Heart left ventricle (tissue), 16 donors: ENCODE data around the gene DSCAML1. TPM values are rescaled to one million over a fixed set of nuclear protein-coding genes. Genes with fewer than 3 reads are reported as not detected.

Source experiments
- ATAC-seq, 4 donors: fragments of 200-7000 bp; cut with Tn5 transposase; one replicate each; pipeline ENCODE4 v1.9.1; 2020 to 2022; ENCODE audit warnings: moderate library complexity in 4 of 4, mild to moderate bottlenecking in 3 of 4, moderate number of reproducible peaks in 1 of 4
- DNase-seq, 5 donors: peaks; one replicate each; pipeline ENCODE4 v3.0.0-alpha.2; 2020
- H3K27ac ChIP-seq, 12 donors: fragments of 200-600 bp; sonication (generic) in 4 of 12; one replicate each; pipeline versions ENCODE4 v1.5.0 to v1.8.0; 2016 to 2022; ENCODE audit warnings: mild to moderate bottlenecking in 2 of 12
- H3K27me3 ChIP-seq, 9 donors: fragments of 200-600 bp; sonication (generic) in 2 of 9; one replicate each; pipeline versions ENCODE4 v1.5.1 to v1.8.0; 2016 to 2022; ENCODE audit warnings: mild to moderate bottlenecking in 3 of 9
- H3K36me3 ChIP-seq, 9 donors: fragments of 200-600 bp; sonication (generic) in 2 of 9; one replicate each; pipeline versions ENCODE4 v1.5.0 to v1.8.0; 2018 to 2022; ENCODE audit warnings: mild to moderate bottlenecking in 2 of 9
- H3K4me1 ChIP-seq, 12 donors: fragments of 200-600 bp; sonication (generic) in 4 of 12; one replicate each; pipeline versions ENCODE4 v1.5.0 to v1.8.0; 2016 to 2022; ENCODE audit warnings: mild to moderate bottlenecking in 3 of 12
- H3K4me3 ChIP-seq, 12 donors: fragments of 200-600 bp; sonication (generic) in 4 of 12; one replicate each; pipeline versions ENCODE4 v1.5.0 to v1.8.0; 2017 to 2022; ENCODE audit warnings: mild to moderate bottlenecking in 9 of 12, moderate library complexity in 4 of 12
- H3K9me3 ChIP-seq, 12 donors: fragments of 200-600 bp; sonication (generic) in 4 of 12; one replicate each; pipeline versions ENCODE4 v1.5.0 to v1.8.0; 2016 to 2022; ENCODE audit warnings: mild to moderate bottlenecking in 1 of 12
- CTCF ChIP-seq, 12 donors: fragments of 200-600 bp; sonication (generic) in 4 of 12; IDR thresholded peaks; one replicate each; pipeline versions ENCODE4 v1.5.0 to v1.8.0; 2018 to 2022; ENCODE audit warnings: antibody characterized with exemption in 12 of 12, mild to moderate bottlenecking in 5 of 12
- POLR2A ChIP-seq, 2 donors: fragments of 450-650 bp; IDR thresholded peaks; one replicate each; pipeline ENCODE4 v1.6.1; 2017; ENCODE audit warnings: antibody characterized with exemption in 2 of 2, mild to moderate bottlenecking in 2 of 2, moderate library complexity in 2 of 2
- WGBS, 4 donors: extraction: QIAGEN DNeasy Blood & Tissue Kit in 2 of 4; methylation state at CpG; one replicate each; pipeline versions ENCODE4 v1.1.5 to v1.1.7; 2013 to 2018; 5-methylcytosine and 5-hydroxymethylcytosine counted together
- intact Hi-C, 10 donors: fragments of 100-400 bp; cut with DNase I; formaldehyde crosslinking; loops; one replicate each; pipeline versions ENCODE4 v1.11.1 to v1.14.2; 2022
- polyA plus RNA-seq, 2 donors: library from polyadenylated mRNA; stranded (reverse); fragments of 200-250 nt; gene quantifications; one replicate each; pipeline ENCODE4 v1.2.3, GENCODE V29; 2013
- total RNA-seq, 9 donors: library from RNA; depleted of rRNA in 2 of 9; stranded (reverse); fragments of >200 nt in 2 of 9; fragmentation: NEBNext Ultra II Directional in 3 of 9; extraction: Animal tissue kit (Norgen Biotek cat#: 25700) in 3 of 9; gene quantifications; one replicate each; pipeline versions ENCODE4 v1.1.0 to v1.2.4, GENCODE V29; 2016 to 2023
- donor health status: ischemic (EF 13 %, LVEDD 7.1; RV severe dilation, severe dysfunction).
- donor health status: healthy with polysubstance abuse.
- donor health status: DM: no; HTN: yes; CAD: no.
- donor health status: DM: no; HTN: no; CAD: no.
- donor health status: ischemic (EF 25% LVEDD 6.9; RV normal size, moderate dysfunction).
- donor health status: ischemic (EF 25% LVEDD 5.7; RV mildly dilated, moderate dysfunction).
- donor health status: healthy.
- donor health status: DM: yes; HTN: yes; CAD: no.
- donor health status: ischemic (EF 35%, LVEDD 5.7; RV mildly dilated, moderate dysfunction).
- donor health status: nonischemic (EF 11% LVEDD 7.7; RV severe dilation, severe dysfunction).
- donor health status: DM: yes; HTN: yes; CAD: no.
- donor health status: PGD.
- donor health status: ischemic (EF 29% LVEDD 5.4; RV normal size, mild dysfunction).
- donor health status: nonischemic (EF 23%, LVEDD 6.1; RV moderate dilation, normal function).

DSCAML1 gene
- total and polyA plus RNA-seq, 11 donors: 0.05 to 1.7 (median 0.76) TPM

GRCh38 chr11:117620086-117620485 is 176.9 kb downstream of the DSCAML1 start:
- Histone ChIP-seq H3K4me1 (peaks cover 0 to 17% (median 0%) of the 10 kb centered on the region in 12 donors), H3K4me3 (no peak overlapping the region), H3K27ac (peak overlapping the region in 7 of 12 donors; percentile 9 to 56 (median 41)), H3K27me3 (no peaks in the 10 kb centered on the region), H3K36me3 (no peaks in the 10 kb centered on the region), H3K9me3 (peaks cover 0 to 16% (median 7%) of the 10 kb centered on the region in 12 donors)
- WGBS, 4 donors: 25 to 40% (median 34%) methylated on average over 4 of the region's 4 CpGs
- intact Hi-C loops: no loop called here
- no peak for DNase-seq
- peak; percentile 85 to 93 (median 91) for ATAC-seq
- no peak for TF ChIP-seq POLR2A (IDR thresholded peaks at IDR 0.05)

GRCh38 chr11:117619661-117620060 is 177.4 kb downstream of the DSCAML1 start:
- H3K27ac ChIP-seq: peak overlapping the region in 7 of 12 donors; percentile 9 to 56 (median 41)

GRCh38 chr11:117618982-117619355 is 178.0 kb downstream of the DSCAML1 start:
- WGBS, 4 donors: 74 to 84% (median 78%) methylated on average over 8 of the region's 8 CpGs

More at GRCh38 chr11:117619661-117620060, 177.4 kb downstream of the DSCAML1 start:
- 81 to 87% (median 83%) methylated on average over 4 of the region's 4 CpGs for WGBS, 4 donors
- ATAC-seq (no peak), DNase-seq (no peak)
- H3K4me3 ChIP-seq: no peak overlapping the region
- peaks cover 0 to 16% (median 7%) of the 10 kb centered on the region in 12 donors for H3K9me3 ChIP-seq
- no peaks in the 10 kb centered on the region for H3K36me3 ChIP-seq
- H3K4me1 ChIP-seq: peaks cover 0 to 13% (median 0%) of the 10 kb centered on the region in 12 donors
- intact Hi-C loops: no loop called here
- no peaks in the 10 kb centered on the region for H3K27me3 ChIP-seq
- TF ChIP-seq POLR2A (IDR thresholded peaks at IDR 0.05) (no peak), CTCF (IDR thresholded peaks at IDR 0.05) (no peak)

GRCh38 chr11:117618302-117618981 is 178.6 kb downstream of the DSCAML1 start:
- no peak for ATAC-seq
- Histone ChIP-seq H3K4me1 (peaks cover 0 to 14% (median 0%) of the 10 kb centered on the region in 12 donors), H3K9me3 (peaks cover 0 to 16% (median 7%) of the 10 kb centered on the region in 12 donors), H3K36me3 (no peaks in the 10 kb centered on the region), H3K27ac (no peak overlapping the region), H3K4me3 (no peak overlapping the region), H3K27me3 (no peaks in the 10 kb centered on the region)
- no peak for TF ChIP-seq CTCF (IDR thresholded peaks at IDR 0.05)
- no peak for TF ChIP-seq POLR2A (IDR thresholded peaks at IDR 0.05)
- DNase-seq: no peak
- 72 to 94% (median 84%) methylated on average over 5 of the region's 5 CpGs for WGBS, 4 donors
- intact Hi-C loops: no loop called here

More at GRCh38 chr11:117618982-117619355, 178.0 kb downstream of the DSCAML1 start:
- H3K4me1 ChIP-seq: peaks cover 0 to 11% (median 0%) of the 10 kb centered on the region in 12 donors
- H3K36me3 ChIP-seq: no peaks in the 10 kb centered on the region
- H3K27ac ChIP-seq: no peak overlapping the region
- no peak for DNase-seq
- intact Hi-C loops: no loop called here
- no peak for TF ChIP-seq CTCF (IDR thresholded peaks at IDR 0.05)
- no peak for TF ChIP-seq POLR2A (IDR thresholded peaks at IDR 0.05)
- peak in 2 of 4 donors; percentile 29 to 41 for ATAC-seq
- H3K4me3 ChIP-seq: no peak overlapping the region
- no peaks in the 10 kb centered on the region for H3K27me3 ChIP-seq
- H3K9me3 ChIP-seq: peaks cover 0 to 16% (median 7%) of the 10 kb centered on the region in 12 donors
